Right lobe of liver (tissue), 6 donors: ENCODE results near the gene GLIS1. TPM values are rescaled to one million over a fixed set of nuclear protein-coding genes. Genes with fewer than 3 reads are reported as not detected.

ENCODE experiments used
- ATAC-seq, 4 donors: fragments of 200-7000 bp; cut with Tn5 transposase; one replicate each; pipeline ENCODE4 v1.9.1; 2020; ENCODE audit warnings: mild to moderate bottlenecking in 4 of 4, moderate library complexity in 4 of 4
- DNase-seq, 3 donors: peaks; one replicate each; pipeline ENCODE4 v3.0.0-alpha.2; 2020
- H3K27ac ChIP-seq, 3 donors: fragments of 200-600 bp; one replicate each; pipeline ENCODE4 v1.8.0; 2022
- H3K27me3 ChIP-seq, 2 donors: fragments of 200-600 bp; one replicate each; pipeline ENCODE4 v1.8.0; 2022
- H3K36me3 ChIP-seq, 4 donors: fragments of 200-600 bp; sonication (generic) in 1 of 4; one replicate each; pipeline versions ENCODE4 v1.5.1 to v1.8.0; 2017 to 2022; ENCODE audit warnings: control low read depth in 1 of 4
- H3K4me1 ChIP-seq, 4 donors: fragments of 200-600 bp; sonication (generic) in 1 of 4; one replicate each; pipeline versions ENCODE4 v1.5.1 to v1.8.0; 2017 to 2022; ENCODE audit warnings: control low read depth in 1 of 4
- H3K4me3 ChIP-seq, 3 donors: fragments of 200-600 bp; one replicate each; pipeline ENCODE4 v1.8.0; 2022
- H3K9me3 ChIP-seq, 4 donors: fragments of 200-600 bp; sonication (generic) in 1 of 4; one replicate each; pipeline versions ENCODE4 v1.5.1 to v1.8.0; 2017 to 2022; ENCODE audit warnings: control low read depth in 1 of 4
- CTCF ChIP-seq, 4 donors: fragments of 200-600 bp in 3 of 4; fragments of 450-650 bp in 1 of 4; IDR thresholded peaks; one replicate each; pipeline versions ENCODE4 v1.5.1 to v1.8.0; 2016 to 2022; ENCODE audit warnings: antibody characterized with exemption in 4 of 4, mild to moderate bottlenecking in 2 of 4
- POLR2A ChIP-seq: fragments of 450-650 bp; IDR thresholded peaks from one replicate; pipeline ENCODE4 v1.6.1; 2017; ENCODE audit warnings: antibody characterized with exemption, mild to moderate bottlenecking
- WGBS: methylation state at CpG from one replicate; pipeline ENCODE4 v1.1.6; 2018; ENCODE audit warnings: low coverage, low lambda C conversion rate; ENCODE audit not compliant: insufficient coverage; ENCODE audit errors: missing lambda C conversion rate; 5-methylcytosine and 5-hydroxymethylcytosine counted together
- intact Hi-C, 2 donors: fragments of 100-400 bp; cut with DNase I; formaldehyde crosslinking; loops; one replicate each; pipeline versions ENCODE4 v1.11.2 to v1.14.1; 2022
- small RNA-seq, 2 experiments: library from RNA; depleted of rRNA; stranded (forward); fragments of <200 nt; gene quantifications; one replicate each; pipeline ENCODE3, GENCODE V24; 2016
- total RNA-seq, 6 experiments: library from RNA; depleted of rRNA in 2 of 6; stranded (reverse); fragments of >200 nt in 2 of 6; fragmentation: NEBNext Ultra II Directional in 3 of 6; extraction: Animal tissue kit (Norgen Biotek cat#: 25700) in 3 of 6; gene quantifications; one replicate each; pipeline versions ENCODE4 v1.1.0 to v1.2.4, GENCODE V29; 2016 to 2023
- donor health status: DM: no; HTN: yes; CAD: no.
- donor health status: DM: no; HTN: no; CAD: no.
- donor health status: DM: no; HTN: no; CAD: no.
- donor health status: DM: no; HTN: yes; CAD: no.
- donor health status: DM: no; HTN: yes; CAD: no.

GLIS1 gene
- total RNA-seq, 6 experiments from 2014 or later, result not detected

DNA sequence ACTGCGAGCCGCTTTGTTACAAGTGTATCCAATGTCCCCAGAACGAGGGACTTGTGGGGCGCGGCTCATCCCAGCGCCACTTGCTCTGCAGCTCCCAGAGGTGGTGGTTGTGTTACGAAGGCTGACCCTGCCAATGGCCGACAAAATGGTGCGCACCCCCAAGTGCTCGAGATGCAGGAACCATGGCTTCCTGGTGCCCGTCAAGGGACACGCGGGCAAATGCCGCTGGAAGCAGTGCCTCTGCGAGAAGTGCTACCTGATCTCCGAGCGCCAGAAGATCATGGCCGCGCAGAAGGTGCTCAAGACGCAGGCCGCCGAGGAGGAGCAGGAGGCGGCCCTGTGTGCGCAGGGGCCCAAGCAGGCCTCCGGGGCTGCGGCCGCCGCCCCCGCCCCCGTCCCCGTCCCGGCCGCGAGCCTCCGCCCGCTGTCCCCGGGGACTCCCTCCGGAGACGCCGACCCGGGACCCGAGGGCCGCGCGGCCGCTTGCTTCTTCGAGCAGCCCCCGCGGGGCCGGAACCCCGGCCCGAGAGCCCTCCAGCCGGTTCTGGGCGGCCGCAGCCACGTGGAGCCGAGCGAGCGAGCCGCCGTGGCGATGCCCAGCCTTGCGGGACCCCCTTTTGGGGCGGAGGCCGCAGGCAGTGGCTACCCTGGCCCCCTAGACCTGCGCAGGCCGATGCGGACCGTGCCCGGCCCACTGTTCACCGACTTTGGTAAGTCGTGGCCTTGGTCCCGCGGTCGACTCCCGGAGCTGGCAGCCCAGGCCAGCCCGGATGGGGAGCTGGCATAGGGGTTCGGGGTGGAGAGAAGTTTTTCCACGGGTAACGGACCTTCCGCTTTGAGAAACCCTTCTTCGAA, 279.4 kb downstream of the GLIS1 start, which contains the start of gene DMRTB1:
Gene DMRTB1, plus strand, starts transcription at position 79 of the 855 bp plus-strand sequence. Its CDS starts 55 bp downstream, at position 134.
- Histone ChIP-seq H3K4me3 (no peak within 1 kb of the TSS), H3K36me3 (no peaks in the 10 kb centered on the region), H3K9me3 (no peaks in the 10 kb centered on the region), H3K27me3 (no peaks in the 10 kb centered on the region), H3K4me1 (no peaks in the 10 kb centered on the region), H3K27ac (no peak within 1 kb of the TSS)
- intact Hi-C loops, result no loop called here
- DNase-seq (no peak), ATAC-seq (no peak)
- 88% methylated on average over 15 of the region's 82 CpGs for WGBS
- TF ChIP-seq POLR2A (no peak), CTCF (IDR thresholded peaks at IDR 0.05) (no peak)

- no peaks in the 10 kb centered on the region for H3K27me3 ChIP-seq
- 55% methylated on average over 3 of the region's 3 CpGs for WGBS
- H3K4me1 ChIP-seq, result no peaks in the 10 kb centered on the region
- TF ChIP-seq POLR2A (no peak), CTCF (IDR thresholded peaks at IDR 0.05) (no peak)
- H3K36me3 ChIP-seq, result no peaks in the 10 kb centered on the region
- DNase-seq (no peak), ATAC-seq (no peak)
- H3K9me3 ChIP-seq, result no peaks in the 10 kb centered on the region
- H3K27ac ChIP-seq, result no peak overlapping the region
- H3K4me3 ChIP-seq, result no peak overlapping the region
- intact Hi-C loops, result no loop called here
Observed at GRCh38 chr1:53458634-53459033, 280.3 kb downstream of the GLIS1 start.

Small RNA genes within 50 kb of the gene (small RNA-seq; reads per million reads assigned to genes)
- gene RF00418 (0 reads per million in 2 experiments), gene RNU7-95P (0 reads per million in 2 experiments)

Other genes starting within 250 kb of the GLIS1 start
- 10 to 100 TPM in 2 of 6 experiments, 1 to 10 TPM in 4; 4.3 to 10.9 (median 5.7) TPM for gene NDC1, start 99.1 kb upstream of the GLIS1 start, total RNA-seq
- gene YIPF1, start 150.6 kb upstream of the GLIS1 start, total RNA-seq, result 10 to 100 TPM; 20.5 to 34.5 (median 25.4) TPM
- 100 to 1,000 TPM in 3 of 6 experiments, 10 to 100 TPM in 3; 27.2 to 132 (median 72.1) TPM for gene DIO1, start 155.0 kb upstream of the GLIS1 start, total RNA-seq
- 10 to 100 TPM; 11.7 to 19.3 (median 12.9) TPM for gene IFT25, start 206.5 kb upstream of the GLIS1 start, total RNA-seq
- gene LRRC42, start 207.2 kb upstream of the GLIS1 start, total RNA-seq, result 10 to 100 TPM in 4 of 6 experiments, 1 to 10 TPM in 2; 9.7 to 19.9 (median 14.8) TPM